Ascending aorta (tissue), 2 donors: ENCODE data around the gene NBPF15. TPM values are rescaled to one million over a fixed set of nuclear protein-coding genes. Genes with fewer than 3 reads are reported as not detected.
"Not testable (repeated sequence)": the region's sequence is repeated elsewhere in the genome, so short reads cannot be mapped to it uniquely, and the experiment has no call there.

Experiments used
- DNase-seq, 2 donors: peaks; one replicate each; pipeline ENCODE4 v3.0.0-alpha.2; 2019; ENCODE audit warnings: low spot score in 2 of 2
- H3K27ac ChIP-seq, 2 donors: fragments of 200-600 bp; sonication (generic); one replicate each; pipeline ENCODE4 v1.5.1; 2016 to 2017; ENCODE audit warnings: mild to moderate bottlenecking in 1 of 2
- H3K27me3 ChIP-seq: fragments of 200-600 bp; sonication (generic); one replicate; pipeline ENCODE4 v1.5.1; 2017
- H3K36me3 ChIP-seq, 2 donors: fragments of 200-600 bp; sonication (generic); one replicate each; pipeline ENCODE4 v1.5.1; 2016
- H3K4me1 ChIP-seq, 2 donors: fragments of 200-600 bp; sonication (generic); one replicate each; pipeline ENCODE4 v1.5.1; 2016 to 2017; ENCODE audit warnings: mild to moderate bottlenecking in 1 of 2
- H3K4me3 ChIP-seq, 2 donors: fragments of 200-600 bp; sonication (generic); one replicate each; pipeline ENCODE4 v1.5.1; 2016 to 2017; ENCODE audit warnings: mild to moderate bottlenecking in 1 of 2
- H3K9me3 ChIP-seq, 2 donors: fragments of 200-600 bp; sonication (generic); one replicate each; pipeline ENCODE4 v1.5.1; 2016
- intact Hi-C: fragments of 100-400 bp; cut with DNase I; formaldehyde crosslinking; loops from one replicate; pipeline ENCODE4 v1.15.1; 2023
- total RNA-seq: library from RNA; depleted of rRNA; stranded (reverse); fragments of >200 nt; gene quantifications from one replicate; pipeline ENCODE4 v1.1.0, GENCODE V29; 2016

Gene NBPF15
- total RNA-seq, 1 donor from 2014 or later: 71.3 TPM

DNA sequence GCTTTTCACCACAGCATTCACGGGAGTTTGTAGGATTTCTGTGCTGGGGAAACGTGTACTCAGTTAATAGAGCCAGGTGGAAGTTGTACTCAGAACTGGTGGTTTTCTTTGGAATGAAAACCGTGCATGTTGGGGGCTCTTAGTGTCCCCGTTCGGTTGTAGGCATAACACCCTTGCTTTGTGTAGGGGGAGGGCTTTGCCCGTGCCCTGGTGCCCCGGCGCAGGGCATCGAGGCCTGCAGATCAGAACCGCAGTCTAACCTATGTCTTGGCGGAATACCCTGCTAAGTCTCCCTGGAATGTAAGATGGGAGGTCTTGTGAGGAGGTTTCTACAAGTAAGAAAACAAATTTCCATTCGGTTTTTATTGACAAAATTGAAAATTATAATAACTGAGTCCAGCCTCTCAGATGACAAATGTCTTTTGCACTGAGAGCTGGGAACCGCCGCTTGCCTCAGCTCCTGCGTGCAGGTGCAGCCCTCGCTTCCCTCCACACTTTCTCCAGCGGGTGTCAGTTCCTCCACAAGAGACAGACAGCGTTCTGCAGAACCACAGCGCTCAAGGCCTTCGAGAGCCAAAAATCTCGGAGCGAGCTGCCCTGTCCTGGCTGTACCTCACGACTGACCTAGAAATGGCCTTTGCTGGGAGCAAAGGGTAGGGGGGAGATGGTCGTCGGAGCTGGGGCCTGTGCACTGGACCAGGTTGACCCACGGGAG is 47.9 kb downstream of the NBPF15 start:
- peak overlapping the region; percentile 48 to 66 for H3K4me3 ChIP-seq
- H3K36me3 ChIP-seq, intact Hi-C loops, H3K27me3 ChIP-seq, DNase-seq, H3K27ac ChIP-seq, H3K9me3 ChIP-seq, H3K4me1 ChIP-seq: not testable (repeated sequence)

DNA sequence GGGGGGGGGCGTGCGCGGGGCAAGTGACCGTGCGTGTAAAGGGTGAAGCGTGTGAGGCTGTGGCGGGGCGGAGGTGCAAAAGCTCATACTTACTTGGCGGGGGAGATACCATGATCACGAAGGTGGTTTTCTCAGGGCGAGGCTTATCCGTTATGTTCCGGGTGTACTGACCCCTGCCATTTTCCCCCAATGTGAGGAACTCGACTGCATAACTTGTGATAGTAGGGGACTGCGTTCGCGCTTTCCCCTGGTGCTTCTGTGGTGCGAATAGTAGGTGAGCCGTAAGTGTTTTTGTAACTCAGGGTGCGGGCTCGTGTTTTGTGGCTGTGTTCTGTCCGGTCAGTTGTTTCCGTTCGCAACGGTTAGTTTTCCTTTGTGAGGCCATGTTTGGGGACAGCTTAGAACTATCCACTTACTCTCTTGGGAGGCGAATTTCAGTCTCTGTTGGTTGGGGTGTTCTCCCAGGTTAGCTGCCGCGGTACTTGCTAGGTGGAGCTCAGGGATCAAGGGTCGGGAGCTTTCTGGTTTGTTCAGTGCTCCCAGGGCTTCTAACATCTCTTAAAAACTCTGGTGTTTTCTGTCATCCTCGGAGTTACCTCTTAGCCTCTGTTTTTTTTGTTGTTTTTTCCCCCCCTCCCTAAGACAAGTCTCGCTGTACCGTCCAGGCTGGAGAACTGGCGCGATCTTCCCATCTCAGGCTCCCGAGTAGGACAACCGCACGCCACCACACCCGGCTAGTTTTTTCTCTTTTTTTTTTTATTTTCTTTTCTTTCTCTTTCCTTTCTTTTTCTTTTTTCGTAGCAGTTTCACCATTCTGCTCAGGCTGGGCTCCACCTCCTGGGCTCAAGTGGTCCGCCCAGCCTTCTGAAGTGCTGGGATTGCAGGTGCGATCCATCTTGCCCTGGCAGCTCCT is 48.7 kb downstream of the NBPF15 start:
- H3K9me3 ChIP-seq, H3K4me1 ChIP-seq, H3K27me3 ChIP-seq, intact Hi-C loops, H3K36me3 ChIP-seq: not testable (repeated sequence)
- Histone ChIP-seq H3K27ac (peak overlapping the region; percentile 70 to 73), H3K4me3 (peak overlapping the region; percentile 48 to 66)
- peak; percentile 57 to 89 for DNase-seq

DNA sequence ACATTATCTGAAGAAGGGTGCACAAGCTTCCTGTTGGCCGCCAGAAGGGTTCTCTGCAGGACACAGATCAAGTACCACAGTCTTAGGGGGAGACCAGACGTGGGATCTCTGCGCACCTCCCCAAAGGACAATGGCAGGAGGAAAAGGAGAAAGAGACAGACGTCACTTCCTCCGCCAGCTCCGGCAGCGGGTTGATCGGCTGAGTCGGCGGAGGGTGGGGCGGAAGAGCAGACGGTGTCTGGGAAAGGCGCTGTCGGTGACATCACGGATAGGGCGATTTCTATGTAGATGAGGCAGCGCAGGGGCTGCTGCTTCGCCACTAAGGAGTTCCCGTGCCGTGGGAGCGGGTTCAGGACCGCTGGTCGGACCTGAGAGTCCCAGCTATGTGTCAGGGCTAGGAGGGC is 49.4 kb downstream of the NBPF15 start:
- H3K36me3 ChIP-seq, intact Hi-C loops, H3K4me1 ChIP-seq, H3K27me3 ChIP-seq, H3K9me3 ChIP-seq: not testable (repeated sequence)
- peak; percentile 40 to 87 for DNase-seq
- Histone ChIP-seq H3K27ac (peak overlapping the region; percentile 70 to 73), H3K4me3 (peak overlapping the region; percentile 48 to 66)

DNA sequence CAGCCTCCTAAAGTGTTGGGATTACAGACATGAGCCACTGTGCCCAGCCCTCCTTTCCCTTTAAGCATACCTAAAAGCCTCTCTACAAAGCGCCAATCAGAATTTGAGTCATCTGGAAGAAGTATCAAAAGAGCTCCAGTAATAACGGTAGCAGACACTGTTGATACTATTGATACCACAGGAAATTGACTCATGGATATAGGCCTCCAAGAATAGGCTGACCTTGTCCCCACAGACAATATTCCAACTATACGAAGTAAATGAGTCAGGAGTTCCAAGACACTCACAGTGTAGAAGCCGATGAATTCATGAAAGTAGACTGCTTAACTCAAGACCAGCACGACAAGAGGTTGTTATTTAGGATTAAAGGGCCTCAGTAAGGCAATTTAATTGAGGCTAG is 58.7 kb downstream of the NBPF15 start:
- H3K36me3 ChIP-seq, intact Hi-C loops, DNase-seq, H3K9me3 ChIP-seq, H3K27me3 ChIP-seq, H3K4me3 ChIP-seq, H3K4me1 ChIP-seq, H3K27ac ChIP-seq: not testable (repeated sequence)

DNA sequence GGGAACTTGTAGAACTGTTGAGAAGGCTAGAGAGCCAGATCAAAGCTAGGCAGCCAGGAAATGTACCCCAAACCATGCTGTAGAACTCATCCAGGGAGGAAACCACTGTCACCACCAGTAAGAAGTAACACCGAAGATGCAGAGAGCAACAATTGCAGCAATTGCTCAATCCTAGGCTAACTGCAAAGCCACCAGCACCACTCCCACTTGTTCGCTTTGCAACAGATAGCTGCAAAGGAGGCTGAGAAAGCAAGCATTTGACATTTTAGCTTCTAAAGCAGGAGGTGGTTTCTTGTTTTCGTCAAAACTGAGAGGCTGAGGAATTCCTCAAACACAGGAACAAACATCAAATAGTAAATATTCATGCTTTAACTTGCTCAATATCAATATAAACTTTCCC is 89.8 kb downstream of the NBPF15 start:
- H3K9me3 ChIP-seq, intact Hi-C loops: not testable (repeated sequence)

More for the DNA sequence above, 89.8 kb downstream of the NBPF15 start:
- H3K4me3 ChIP-seq, H3K4me1 ChIP-seq, H3K27ac ChIP-seq, H3K36me3 ChIP-seq, H3K27me3 ChIP-seq, DNase-seq: not testable (repeated sequence)

Other genes starting within 250 kb of the NBPF15 start
- not detected for gene PPIAL4E, start 88.0 kb downstream of the NBPF15 start, total RNA-seq
- gene PPIAL4F, start 131.2 kb upstream of the NBPF15 start, total RNA-seq: not detected